Suprapubic skin (tissue), 4 donors: ENCODE results near the gene UBASH3A. TPM values are rescaled to one million over a fixed set of nuclear protein-coding genes. Genes with fewer than 3 reads are reported as not detected.
A peak's percentile ranks its signal among the peaks of the same experiment; 100 is the strongest.
"Not testable (repeated sequence)": the region's sequence is repeated elsewhere in the genome, so short reads cannot be mapped to it uniquely, and the experiment has no call there.

Source experiments
- DNase-seq, 2 donors: peaks; one replicate each; pipeline ENCODE4 v3.0.0-alpha.2; 2019; ENCODE audit warnings: low spot score in 2 of 2
- H3K27ac ChIP-seq: fragments of 200-600 bp; sonication (generic); one replicate; pipeline ENCODE4 v1.5.1; 2019
- H3K27me3 ChIP-seq: fragments of 200-600 bp; sonication (generic); one replicate; pipeline ENCODE4 v1.5.1; 2019
- H3K36me3 ChIP-seq: fragments of 200-600 bp; sonication (generic); one replicate; pipeline ENCODE4 v1.5.1; 2019
- H3K4me1 ChIP-seq: fragments of 200-600 bp; sonication (generic); one replicate; pipeline ENCODE4 v1.5.1; 2019
- H3K4me3 ChIP-seq: fragments of 200-600 bp; sonication (generic); one replicate; pipeline ENCODE4 v1.5.1; 2019; ENCODE audit warnings: mild to moderate bottlenecking
- H3K9me3 ChIP-seq: fragments of 200-600 bp; sonication (generic); one replicate; pipeline ENCODE4 v1.5.1; 2019
- EP300 ChIP-seq: sonication (generic); formaldehyde crosslinking; IDR thresholded peaks from one replicate; pipeline ENCODE4 v1.6.1; 2017; ENCODE audit warnings: antibody characterized with exemption
- POLR2A ChIP-seq, 2 donors: fragments of 450-650 bp; IDR thresholded peaks; one replicate each; pipeline ENCODE4 v1.6.1; 2017; ENCODE audit warnings: antibody characterized with exemption in 2 of 2, mild to moderate bottlenecking in 2 of 2, moderate library complexity in 2 of 2
- POLR2AphosphoS5 ChIP-seq, 3 donors: sonication (generic); formaldehyde crosslinking; IDR thresholded peaks; one replicate each; pipeline ENCODE4 v1.6.1; 2017; ENCODE audit warnings: antibody characterized with exemption in 3 of 3
- WGBS: methylation state at CpG from one replicate; pipeline ENCODE4 v1.1.5; 2018; 5-methylcytosine and 5-hydroxymethylcytosine counted together
- total RNA-seq, 4 donors: library from RNA; depleted of rRNA; stranded (reverse); fragments of >200 nt; gene quantifications; one replicate each; pipeline ENCODE4 v1.1.0, GENCODE V29; 2016
- TF ChIP-seq, protein P1 (sequence below), 2 donors: fragments of 200-600 bp in 1 of 2; fragments of 450-650 bp in 1 of 2; sonication (generic) in 1 of 2; IDR thresholded peaks; one replicate each; pipeline ENCODE4 v1.5.1; 2016 to 2019; ENCODE audit warnings: antibody characterized with exemption in 2 of 2, mild to moderate bottlenecking in 1 of 2, moderate library complexity in 1 of 2

Gene UBASH3A
- total RNA-seq, 4 donors from 2014 or later, result 0.36 to 1.0 (median 0.47) TPM; not detected in 1

- H3K9me3 ChIP-seq, result no peaks in the 10 kb centered on the region
- no peaks in the 10 kb centered on the region for H3K27me3 ChIP-seq
- no peak overlapping the region for H3K27ac ChIP-seq
- H3K4me1 ChIP-seq, result peaks cover 6% of the 10 kb centered on the region
- no peaks in the 10 kb centered on the region for H3K36me3 ChIP-seq
- no peak for TF ChIP-seq POLR2AphosphoS5 (IDR thresholded peaks at IDR 0.05)
- TF ChIP-seq, protein P1, sequence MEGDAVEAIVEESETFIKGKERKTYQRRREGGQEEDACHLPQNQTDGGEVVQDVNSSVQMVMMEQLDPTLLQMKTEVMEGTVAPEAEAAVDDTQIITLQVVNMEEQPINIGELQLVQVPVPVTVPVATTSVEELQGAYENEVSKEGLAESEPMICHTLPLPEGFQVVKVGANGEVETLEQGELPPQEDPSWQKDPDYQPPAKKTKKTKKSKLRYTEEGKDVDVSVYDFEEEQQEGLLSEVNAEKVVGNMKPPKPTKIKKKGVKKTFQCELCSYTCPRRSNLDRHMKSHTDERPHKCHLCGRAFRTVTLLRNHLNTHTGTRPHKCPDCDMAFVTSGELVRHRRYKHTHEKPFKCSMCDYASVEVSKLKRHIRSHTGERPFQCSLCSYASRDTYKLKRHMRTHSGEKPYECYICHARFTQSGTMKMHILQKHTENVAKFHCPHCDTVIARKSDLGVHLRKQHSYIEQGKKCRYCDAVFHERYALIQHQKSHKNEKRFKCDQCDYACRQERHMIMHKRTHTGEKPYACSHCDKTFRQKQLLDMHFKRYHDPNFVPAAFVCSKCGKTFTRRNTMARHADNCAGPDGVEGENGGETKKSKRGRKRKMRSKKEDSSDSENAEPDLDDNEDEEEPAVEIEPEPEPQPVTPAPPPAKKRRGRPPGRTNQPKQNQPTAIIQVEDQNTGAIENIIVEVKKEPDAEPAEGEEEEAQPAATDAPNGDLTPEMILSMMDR (IDR thresholded peaks at IDR 0.05), result no peak
- no peak for TF ChIP-seq POLR2A (IDR thresholded peaks at IDR 0.05)
- TF ChIP-seq EP300, result no peak
- no peak overlapping the region for H3K4me3 ChIP-seq
- WGBS, result 95% methylated on average over 10 of the region's 10 CpGs
- peak in 1 of 2 donors; percentile 28 for DNase-seq
Observed at GRCh38 chr21:42466700-42467099, 63.0 kb downstream of the UBASH3A start.

DNA sequence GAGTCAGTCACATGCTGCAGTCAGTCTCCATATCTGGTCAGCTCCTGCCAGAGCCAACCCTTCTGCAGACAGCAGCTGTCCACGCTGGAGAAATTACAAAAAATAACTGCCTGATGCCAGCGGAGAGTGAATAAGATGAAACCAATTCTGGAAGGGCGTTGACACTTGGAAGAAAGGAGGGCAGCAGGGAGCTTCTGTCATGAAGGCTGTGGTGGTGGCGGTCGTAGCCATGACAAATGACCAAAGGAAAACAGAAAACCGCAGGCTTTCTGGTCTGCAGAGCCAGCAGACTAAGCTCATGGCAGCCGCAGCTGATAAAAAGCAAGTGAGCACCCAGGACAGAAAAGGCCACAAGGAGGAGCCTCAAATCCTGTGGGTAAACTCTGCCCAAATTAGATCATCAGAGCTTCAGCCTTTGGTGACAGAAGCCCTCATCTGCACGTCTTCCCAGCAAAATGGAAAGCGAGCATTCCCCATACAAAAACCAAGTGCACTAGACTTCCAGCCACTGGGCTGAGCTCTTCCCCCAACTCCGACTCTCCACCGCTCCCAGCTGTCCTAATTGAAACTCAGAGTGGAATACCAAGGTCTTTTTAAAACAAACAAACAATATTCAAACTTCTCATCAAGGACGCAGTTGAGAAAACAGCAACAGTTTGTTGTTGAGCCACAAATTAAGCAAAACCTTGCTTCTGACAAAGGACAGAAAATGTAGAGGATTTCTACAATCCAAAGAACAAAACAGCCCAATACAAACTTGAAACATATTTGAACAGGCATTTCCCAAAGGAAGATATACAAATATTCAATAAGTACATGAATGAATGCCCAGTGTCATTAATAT, 63.7 kb downstream of the UBASH3A start:
- no peak for TF ChIP-seq POLR2AphosphoS5 (IDR thresholded peaks at IDR 0.05)
- TF ChIP-seq POLR2A (IDR thresholded peaks at IDR 0.05), result no peak
- no peak for TF ChIP-seq EP300
- TF ChIP-seq, protein P1 (IDR thresholded peaks at IDR 0.05), result no peak
- Histone ChIP-seq H3K4me1 (peaks cover 6% of the 10 kb centered on the region), H3K27ac (no peak overlapping the region)

DNA sequence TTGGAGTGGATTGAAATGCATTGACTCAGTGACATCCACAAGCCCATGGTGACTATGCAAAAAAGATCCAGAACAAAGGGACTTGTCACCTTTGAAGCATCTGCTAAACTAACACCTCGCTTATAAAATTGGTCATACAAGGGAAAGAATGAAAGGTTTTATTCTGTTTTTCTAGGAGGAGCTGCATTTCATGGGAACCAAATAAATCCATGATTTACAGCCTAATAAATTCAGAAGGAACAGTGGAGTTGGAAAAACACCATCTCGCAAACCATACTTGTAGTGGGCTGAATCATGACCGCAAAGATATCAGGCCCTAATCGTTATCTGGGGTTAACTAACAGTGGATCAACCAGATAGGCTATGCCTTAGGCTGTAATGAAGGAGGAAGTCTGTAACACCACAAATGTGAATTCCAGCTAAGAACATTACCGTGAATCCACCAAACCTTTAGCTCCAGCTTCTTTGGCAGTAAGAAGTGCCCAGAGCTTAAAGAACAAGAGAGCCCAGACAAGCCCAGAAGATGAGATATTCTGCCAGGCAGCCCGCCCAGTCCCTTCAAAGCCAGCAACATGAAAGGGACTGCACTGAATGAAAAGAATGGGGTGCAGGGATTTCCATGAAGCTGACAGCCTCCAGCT, 64.9 kb downstream of the UBASH3A start:
- H3K36me3 ChIP-seq, result no peaks in the 10 kb centered on the region
- peak in 1 of 2 donors; percentile 13 for DNase-seq
- 56% methylated on average over 6 of the region's 6 CpGs for WGBS
- no peak overlapping the region for H3K27ac ChIP-seq
- H3K4me3 ChIP-seq, result no peak overlapping the region
- TF ChIP-seq POLR2AphosphoS5 (IDR thresholded peaks at IDR 0.05) (no peak), POLR2A (IDR thresholded peaks at IDR 0.05) (no peak), EP300 (no peak)
- TF ChIP-seq, protein P1 (IDR thresholded peaks at IDR 0.05), result no peak
- no peaks in the 10 kb centered on the region for H3K9me3 ChIP-seq
- peaks cover 8% of the 10 kb centered on the region for H3K4me1 ChIP-seq
- no peaks in the 10 kb centered on the region for H3K27me3 ChIP-seq

More for the DNA sequence above, 63.7 kb downstream of the UBASH3A start:
- peak in 1 of 2 donors; percentile 37 for DNase-seq
- Histone ChIP-seq H3K27me3 (no peaks in the 10 kb centered on the region), H3K36me3 (no peaks in the 10 kb centered on the region), H3K9me3 (no peaks in the 10 kb centered on the region), H3K4me3 (no peak overlapping the region)
- 57% methylated on average over 12 of the region's 12 CpGs for WGBS

DNA sequence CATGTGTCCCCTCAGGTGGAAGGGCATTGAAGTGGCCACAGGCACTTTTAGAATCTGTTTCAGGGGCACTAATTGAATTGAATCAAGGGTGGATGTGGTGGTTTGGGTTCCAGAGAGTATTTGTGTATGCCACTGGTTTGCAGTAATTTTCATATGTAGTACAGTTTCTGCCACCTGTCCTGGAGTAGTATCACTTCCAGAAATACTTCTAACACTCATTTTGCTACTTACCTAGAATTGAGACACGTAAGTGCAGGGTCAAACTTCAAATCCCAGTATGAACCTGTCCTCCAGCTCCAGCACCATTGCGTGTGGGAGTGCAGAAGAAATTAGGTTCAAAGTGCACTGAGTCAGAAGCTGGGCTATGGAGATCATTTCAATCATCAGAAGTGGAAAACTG, 65.6 kb downstream of the UBASH3A start:
- DNase-seq, result no peak
- H3K4me1 ChIP-seq, result peaks cover 11% of the 10 kb centered on the region

GRCh38 chr21:42469726-42470125, 66.0 kb downstream of the UBASH3A start:
- not testable (repeated sequence) for H3K9me3 ChIP-seq, DNase-seq, H3K27ac ChIP-seq, H3K27me3 ChIP-seq, H3K36me3 ChIP-seq, H3K4me3 ChIP-seq
- WGBS, result 97% methylated on average over 4 of the region's 4 CpGs
- H3K4me1 ChIP-seq, result peaks cover 14% of the 10 kb centered on the region

More for the DNA sequence above, 65.6 kb downstream of the UBASH3A start:
- Histone ChIP-seq H3K27ac (no peak overlapping the region), H3K9me3 (no peaks in the 10 kb centered on the region), H3K36me3 (no peaks in the 10 kb centered on the region), H3K27me3 (no peaks in the 10 kb centered on the region), H3K4me3 (no peak overlapping the region)
- no peak for TF ChIP-seq POLR2AphosphoS5 (IDR thresholded peaks at IDR 0.05)
- no peak for TF ChIP-seq POLR2A (IDR thresholded peaks at IDR 0.05)
- TF ChIP-seq, protein P1 (IDR thresholded peaks at IDR 0.05), result no peak
- TF ChIP-seq EP300, result no peak
- 78% methylated on average over 2 of the region's 2 CpGs for WGBS
